Peyer's patch (tissue), 4 donors: Measurements from ENCODE around the gene NOCT. TPM values are rescaled to one million over a fixed set of nuclear protein-coding genes. Genes with fewer than 3 reads are reported as not detected.
A peak's percentile ranks its signal among the peaks of the same experiment; 100 is the strongest.
"Not testable (repeated sequence)": the region's sequence is repeated elsewhere in the genome, so short reads cannot be mapped to it uniquely, and the experiment has no call there.

Experiments
- DNase-seq, 3 donors: peaks; one replicate each; pipeline ENCODE4 v3.0.0-alpha.2; 2017 to 2019
- H3K27ac ChIP-seq, 4 donors: fragments of 200-600 bp; sonication (generic); one replicate each; pipeline ENCODE4 v1.5.1; 2016 to 2019
- H3K27me3 ChIP-seq, 2 donors: fragments of 200-600 bp; sonication (generic); one replicate each; pipeline ENCODE4 v1.5.1; 2019
- H3K36me3 ChIP-seq, 3 donors: fragments of 200-600 bp; sonication (generic); one replicate each; pipeline ENCODE4 v1.5.1; 2016 to 2019
- H3K4me1 ChIP-seq, 4 donors: fragments of 200-600 bp; sonication (generic); one replicate each; pipeline ENCODE4 v1.5.1; 2016 to 2019
- H3K4me3 ChIP-seq, 4 donors: fragments of 200-600 bp; sonication (generic); 1 replicate in 3 of 4; 2 replicates in 1 of 4; pipeline ENCODE4 v1.5.1; 2016 to 2019; ENCODE audit warnings: mild to moderate bottlenecking in 1 of 4
- H3K9me3 ChIP-seq, 4 donors: fragments of 200-600 bp; sonication (generic); one replicate each; pipeline ENCODE4 v1.5.1; 2016 to 2019; ENCODE audit warnings: mild to moderate bottlenecking in 1 of 4
- CTCF ChIP-seq, 6 experiments: fragments of 450-650 bp in 4 of 6; fragments of 200-600 bp in 2 of 6; sonication (generic) in 1 of 6; IDR thresholded peaks; one replicate each; pipeline ENCODE4 v1.5.1; 2017 to 2019; ENCODE audit warnings: antibody characterized with exemption in 6 of 6, mild to moderate bottlenecking in 3 of 6, moderate library complexity in 1 of 6
- POLR2A ChIP-seq, 2 donors: fragments of 450-650 bp; IDR thresholded peaks; one replicate each; pipeline ENCODE4 v1.5.1; 2017; ENCODE audit warnings: antibody characterized with exemption in 2 of 2, mild to moderate bottlenecking in 2 of 2, moderate library complexity in 2 of 2
- total RNA-seq, 4 donors: library from RNA; depleted of rRNA; stranded (reverse); fragments of >200 nt; gene quantifications; one replicate each; pipeline ENCODE4 v1.1.0, GENCODE V29; 2016

NOCT gene
- total RNA-seq, 4 donors from 2014 or later = 5.4 to 26.4 (median 11.0) TPM

- H3K27me3 ChIP-seq = no peaks in the 10 kb centered on the region
- H3K4me1 ChIP-seq = peaks cover 0 to 6% (median 0%) of the 10 kb centered on the region in 4 donors
- no peak overlapping the region for H3K4me3 ChIP-seq
- H3K36me3 ChIP-seq = no peaks in the 10 kb centered on the region
- DNase-seq = no peak
- H3K27ac ChIP-seq = no peak overlapping the region
- no peak for TF ChIP-seq CTCF (IDR thresholded peaks at IDR 0.05)
- TF ChIP-seq POLR2A (IDR thresholded peaks at IDR 0.05) = no peak
- no peaks in the 10 kb centered on the region for H3K9me3 ChIP-seq
These were observed 12.6 kb downstream of the NOCT start for GRCh38 chr4:139028191-139028661.

DNA sequence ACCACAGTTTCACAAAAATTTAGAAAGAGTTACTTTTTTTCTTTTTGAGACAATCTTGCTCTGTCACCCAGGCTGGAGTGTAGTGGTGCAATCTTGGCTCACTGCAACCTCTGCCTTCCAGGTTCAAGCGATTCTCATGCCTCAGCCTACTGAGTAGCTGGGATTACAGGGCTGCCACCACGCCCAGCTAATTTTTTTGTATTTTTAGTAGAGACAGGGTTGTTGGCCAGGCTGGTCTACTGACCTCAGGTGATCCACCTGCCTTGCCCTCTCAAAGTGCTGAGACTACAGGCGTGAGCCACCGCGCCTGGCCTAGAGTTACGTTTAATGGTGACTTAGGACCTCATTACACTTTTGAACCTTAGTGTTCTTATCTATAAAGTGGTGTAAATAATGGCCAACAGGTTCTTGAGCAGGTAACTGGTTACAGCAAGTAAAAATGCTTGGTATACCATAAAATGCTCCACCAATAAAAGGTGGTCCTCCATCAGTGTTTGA, 14.3 kb downstream of the NOCT start:
- DNase-seq, H3K4me3 ChIP-seq, H3K9me3 ChIP-seq, H3K36me3 ChIP-seq, H3K4me1 ChIP-seq, H3K27me3 ChIP-seq: not testable (repeated sequence)
- H3K27ac ChIP-seq = peak overlapping the region in 1 of 4 donors; percentile 12

DNA sequence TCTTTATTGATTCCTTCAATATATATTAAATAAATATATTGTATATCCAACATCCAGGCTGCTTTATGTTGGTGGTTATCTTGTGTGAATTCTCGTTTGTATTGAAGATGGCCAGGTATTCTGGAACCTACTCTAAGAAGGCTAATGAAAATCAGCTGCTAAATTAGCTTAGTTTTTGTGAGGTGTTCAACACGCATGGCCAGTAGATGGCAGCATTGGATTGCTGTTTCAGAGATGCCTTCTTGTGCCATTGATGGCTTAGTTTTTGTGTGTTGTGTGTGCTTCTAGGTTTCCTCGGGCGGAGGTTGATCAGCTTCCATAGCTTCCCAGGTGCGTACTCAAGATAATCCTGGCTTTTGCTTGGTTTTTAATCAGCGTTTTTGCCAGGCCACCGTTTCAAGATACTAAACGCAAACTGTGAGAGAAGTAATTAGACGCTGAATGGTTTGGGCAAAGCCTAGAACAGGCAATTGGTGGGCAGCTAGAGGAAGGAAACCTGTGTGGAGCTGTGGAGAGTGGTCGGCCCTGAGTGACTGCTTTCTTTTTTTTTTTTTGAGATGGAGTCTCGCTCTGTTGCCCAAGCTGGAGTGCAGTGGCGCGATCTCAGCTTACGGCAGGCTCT, 15.1 kb downstream of the NOCT start:
- Histone ChIP-seq H3K4me3 (no peak overlapping the region), H3K27me3 (no peaks in the 10 kb centered on the region), H3K4me1 (peaks cover 0 to 6% (median 0%) of the 10 kb centered on the region in 4 donors), H3K27ac (no peak overlapping the region), H3K9me3 (no peaks in the 10 kb centered on the region), H3K36me3 (no peaks in the 10 kb centered on the region)
- TF ChIP-seq CTCF (IDR thresholded peaks at IDR 0.05) = peak; percentile 33 to 92 (median 86)
- TF ChIP-seq POLR2A (IDR thresholded peaks at IDR 0.05) = no peak
- DNase-seq = peak in 2 of 3 donors; percentile 61 to 91

- Histone ChIP-seq H3K27me3 (no peaks in the 10 kb centered on the region), H3K27ac (no peak overlapping the region), H3K4me3 (no peak overlapping the region), H3K9me3 (no peaks in the 10 kb centered on the region), H3K4me1 (no peaks in the 10 kb centered on the region), H3K36me3 (peaks cover 0 to 8% (median 0%) of the 10 kb centered on the region in 3 donors)
- no peak for TF ChIP-seq CTCF (IDR thresholded peaks at IDR 0.05)
- TF ChIP-seq POLR2A (IDR thresholded peaks at IDR 0.05) = no peak
- DNase-seq = no peak
These were observed 20.1 kb downstream of the NOCT start for GRCh38 chr4:139035650-139036049.

- no peaks in the 10 kb centered on the region for H3K4me1 ChIP-seq
- H3K36me3 ChIP-seq = peaks cover 0 to 8% (median 0%) of the 10 kb centered on the region in 3 donors
- DNase-seq = no peak
- H3K27ac ChIP-seq = no peak overlapping the region
- TF ChIP-seq POLR2A (IDR thresholded peaks at IDR 0.05) (no peak), CTCF (IDR thresholded peaks at IDR 0.05) (no peak)
- no peak overlapping the region for H3K4me3 ChIP-seq
- no peaks in the 10 kb centered on the region for H3K27me3 ChIP-seq
- no peaks in the 10 kb centered on the region for H3K9me3 ChIP-seq
These were observed 21.3 kb downstream of the NOCT start for GRCh38 chr4:139036885-139037284.

- Histone ChIP-seq H3K27me3 (no peaks in the 10 kb centered on the region), H3K36me3 (peaks cover 0 to 11% (median 0%) of the 10 kb centered on the region in 3 donors), H3K4me3 (no peak overlapping the region), H3K9me3 (no peaks in the 10 kb centered on the region), H3K27ac (no peak overlapping the region), H3K4me1 (no peaks in the 10 kb centered on the region)
- DNase-seq = no peak
- no peak for TF ChIP-seq POLR2A (IDR thresholded peaks at IDR 0.05)
- TF ChIP-seq CTCF (IDR thresholded peaks at IDR 0.05) = no peak
These were observed 23.4 kb downstream of the NOCT start for GRCh38 chr4:139038874-139039443.
